ENCODE measurements around the gene SLC12A3.

DNA sequence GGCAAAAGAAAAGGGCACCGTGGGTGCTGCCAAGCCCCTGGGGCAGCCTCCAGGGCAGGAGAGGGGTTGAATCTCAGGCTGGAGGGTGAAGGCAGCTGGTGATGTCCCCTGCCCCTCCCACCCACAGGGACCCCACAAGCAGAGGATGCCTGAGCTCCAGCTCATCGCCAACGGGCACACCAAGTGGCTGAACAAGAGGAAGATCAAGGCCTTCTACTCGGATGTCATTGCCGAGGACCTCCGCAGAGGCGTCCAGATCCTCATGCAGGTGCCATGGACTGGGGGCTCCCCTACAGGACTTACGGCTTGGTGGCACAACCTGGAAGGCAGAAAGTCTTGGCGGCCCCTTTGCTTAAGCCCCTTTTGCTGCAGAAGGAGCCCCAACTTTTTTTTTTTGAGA is 21.8 kb downstream of the SLC12A3 start:
- TF ChIP-seq, protein P1, sequence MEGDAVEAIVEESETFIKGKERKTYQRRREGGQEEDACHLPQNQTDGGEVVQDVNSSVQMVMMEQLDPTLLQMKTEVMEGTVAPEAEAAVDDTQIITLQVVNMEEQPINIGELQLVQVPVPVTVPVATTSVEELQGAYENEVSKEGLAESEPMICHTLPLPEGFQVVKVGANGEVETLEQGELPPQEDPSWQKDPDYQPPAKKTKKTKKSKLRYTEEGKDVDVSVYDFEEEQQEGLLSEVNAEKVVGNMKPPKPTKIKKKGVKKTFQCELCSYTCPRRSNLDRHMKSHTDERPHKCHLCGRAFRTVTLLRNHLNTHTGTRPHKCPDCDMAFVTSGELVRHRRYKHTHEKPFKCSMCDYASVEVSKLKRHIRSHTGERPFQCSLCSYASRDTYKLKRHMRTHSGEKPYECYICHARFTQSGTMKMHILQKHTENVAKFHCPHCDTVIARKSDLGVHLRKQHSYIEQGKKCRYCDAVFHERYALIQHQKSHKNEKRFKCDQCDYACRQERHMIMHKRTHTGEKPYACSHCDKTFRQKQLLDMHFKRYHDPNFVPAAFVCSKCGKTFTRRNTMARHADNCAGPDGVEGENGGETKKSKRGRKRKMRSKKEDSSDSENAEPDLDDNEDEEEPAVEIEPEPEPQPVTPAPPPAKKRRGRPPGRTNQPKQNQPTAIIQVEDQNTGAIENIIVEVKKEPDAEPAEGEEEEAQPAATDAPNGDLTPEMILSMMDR (conservative IDR thresholded peaks at IDR 0.05; ENCODE audit: low read length): no peak
- no peak for TF ChIP-seq EZH2phosphoT487 (IDR thresholded peaks at IDR 0.05; ENCODE audit: borderline replicate concordance)
